GM19035 (cell line): ENCODE data around the gene KLF13.

ENCODE experiments used
- ATAC-seq: cut with Tn5 transposase; IDR thresholded peaks from one replicate; pipeline ENCODE4 v1.9.1; 2021; ENCODE audit not compliant: unreplicated experiment

The KLF13 gene

DNA sequence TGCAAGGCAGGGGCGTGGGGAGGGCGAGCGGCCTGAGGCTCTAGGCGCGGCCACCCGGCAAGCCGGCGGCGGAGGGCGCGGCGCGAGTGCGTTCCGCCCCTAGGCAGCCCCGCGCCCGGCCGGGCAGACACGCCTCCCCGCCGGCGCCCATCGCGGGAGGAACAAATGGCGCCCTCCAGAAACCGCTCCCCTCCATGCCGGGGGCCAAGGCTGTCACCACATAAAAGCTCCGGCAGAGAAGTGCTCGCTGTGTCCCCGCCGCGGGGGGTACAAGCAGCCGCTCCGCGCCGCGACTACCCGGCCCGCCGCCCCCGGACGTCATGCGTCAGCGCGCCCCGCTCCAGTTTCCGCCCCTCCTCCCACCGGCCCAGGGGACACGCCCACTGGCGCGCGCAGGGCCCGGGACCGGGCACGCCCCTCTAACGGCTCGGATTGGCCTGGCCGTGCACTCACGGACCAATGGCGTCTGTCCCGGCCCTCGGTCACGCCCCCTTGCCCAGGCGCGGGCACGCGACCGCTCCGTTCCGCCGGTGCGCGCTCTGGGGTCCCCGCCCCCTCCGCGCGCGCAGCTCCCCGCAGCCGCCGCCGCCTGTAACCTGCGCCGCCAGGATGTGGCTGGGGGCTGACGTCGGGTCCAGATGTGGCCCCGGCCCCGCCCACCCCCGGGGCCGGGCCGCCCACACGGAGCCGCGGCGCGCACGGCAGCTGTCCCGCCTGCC is at the start of gene KLF13:
Gene KLF13 (plus strand): TSS at position 680 of the 719 bp plus-strand sequence. CDS start 378 bp downstream, outside the sequence.
- peak; percentile 60 for ATAC-seq

GRCh38 chr15:31277335-31278060 is 49.1 kb upstream of the KLF13 start:
- no peak for ATAC-seq

GRCh38 chr15:31278061-31278445 is 48.6 kb upstream of the KLF13 start:
- no peak for ATAC-seq

DNA sequence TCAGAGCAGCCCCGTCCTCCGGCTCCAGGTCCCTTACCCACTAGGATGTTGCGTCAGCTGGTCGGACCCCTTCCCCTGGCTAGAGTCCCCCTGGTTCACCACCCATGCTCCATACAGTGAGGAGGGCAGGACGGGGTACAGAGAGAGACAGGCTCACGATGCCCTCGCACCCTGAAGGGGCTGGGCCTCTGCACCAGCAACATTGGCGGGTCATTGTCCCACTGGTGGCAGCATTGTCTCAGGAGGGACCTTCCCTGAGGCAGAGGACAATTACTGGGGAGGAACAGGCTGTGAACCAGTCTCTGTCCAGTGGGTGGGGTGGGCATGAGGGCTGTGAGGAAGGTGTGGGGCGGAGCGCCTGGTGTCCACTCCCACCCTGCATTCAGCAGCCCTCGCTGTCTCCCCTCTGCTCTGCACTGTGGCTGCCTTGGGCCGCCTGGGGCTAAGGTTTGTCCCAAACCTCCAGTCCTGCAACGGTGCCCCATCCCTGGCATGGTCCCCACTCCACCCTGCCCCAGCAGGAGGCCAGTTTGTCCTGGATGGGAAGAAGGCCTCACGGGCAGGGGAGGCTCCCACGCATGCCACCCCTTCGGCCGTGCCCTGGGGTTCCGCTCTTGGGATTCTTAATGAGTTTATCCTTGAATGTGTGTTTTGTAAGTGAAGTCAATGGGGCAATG is 48.0 kb upstream of the KLF13 start:
- ATAC-seq = no peak

- ATAC-seq = no peak
Measured at GRCh38 chr15:31279221-31280045, 47.2 kb upstream of the KLF13 start.

GRCh38 chr15:31280046-31280830 is 46.4 kb upstream of the KLF13 start:
- no peak for ATAC-seq

DNA sequence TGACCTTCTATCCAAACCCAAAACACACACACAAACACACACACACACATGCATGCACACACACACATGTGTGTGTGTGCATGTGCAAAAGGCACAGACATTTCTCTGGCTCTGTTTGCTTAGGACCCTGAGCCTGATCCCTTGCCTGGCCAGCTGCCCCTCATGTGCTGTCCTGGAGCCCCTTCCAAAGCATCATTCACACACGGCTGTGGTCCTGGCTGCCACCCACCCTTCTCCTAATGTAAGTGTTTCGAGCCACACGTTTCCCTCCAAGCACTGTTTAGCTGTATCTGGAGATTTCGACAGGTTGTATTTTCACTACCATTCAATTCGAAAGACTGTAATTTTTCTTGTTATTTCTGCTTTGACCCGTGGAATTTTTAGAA is 45.8 kb upstream of the KLF13 start:
- no peak for ATAC-seq

- ATAC-seq = no peak
Measured at GRCh38 chr15:31283043-31283442, 43.6 kb upstream of the KLF13 start.

- ATAC-seq = peak; percentile 64
Measured at GRCh38 chr15:31285772-31286261, 40.8 kb upstream of the KLF13 start.

DNA sequence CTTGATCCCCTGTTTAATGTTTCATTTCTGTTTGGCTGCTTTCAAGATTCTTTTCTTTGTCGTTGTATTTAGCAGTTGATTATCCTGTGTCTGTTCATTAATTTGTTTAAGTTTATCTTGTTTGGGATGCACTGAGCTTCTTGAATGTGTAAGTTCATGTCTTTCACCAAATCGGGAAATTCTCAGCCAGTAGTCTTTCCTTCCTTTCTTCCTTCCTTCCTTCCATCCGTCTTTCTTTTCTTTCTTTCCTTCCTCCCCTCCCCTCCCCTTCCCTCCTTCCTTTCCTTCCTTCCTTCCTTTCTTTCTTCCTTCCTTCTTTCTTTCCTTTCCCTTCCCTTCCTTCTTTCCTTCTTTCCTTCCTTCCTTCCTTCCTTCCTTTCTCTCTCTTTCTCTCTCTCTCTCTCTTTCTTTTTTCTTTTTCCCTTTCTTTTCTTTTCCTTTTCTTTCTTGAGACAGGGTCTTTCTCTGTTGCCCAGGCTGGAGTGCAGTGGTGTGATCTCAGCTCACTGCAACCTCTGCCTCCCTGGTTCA is 35.5 kb upstream of the KLF13 start:
- no peak for ATAC-seq

DNA sequence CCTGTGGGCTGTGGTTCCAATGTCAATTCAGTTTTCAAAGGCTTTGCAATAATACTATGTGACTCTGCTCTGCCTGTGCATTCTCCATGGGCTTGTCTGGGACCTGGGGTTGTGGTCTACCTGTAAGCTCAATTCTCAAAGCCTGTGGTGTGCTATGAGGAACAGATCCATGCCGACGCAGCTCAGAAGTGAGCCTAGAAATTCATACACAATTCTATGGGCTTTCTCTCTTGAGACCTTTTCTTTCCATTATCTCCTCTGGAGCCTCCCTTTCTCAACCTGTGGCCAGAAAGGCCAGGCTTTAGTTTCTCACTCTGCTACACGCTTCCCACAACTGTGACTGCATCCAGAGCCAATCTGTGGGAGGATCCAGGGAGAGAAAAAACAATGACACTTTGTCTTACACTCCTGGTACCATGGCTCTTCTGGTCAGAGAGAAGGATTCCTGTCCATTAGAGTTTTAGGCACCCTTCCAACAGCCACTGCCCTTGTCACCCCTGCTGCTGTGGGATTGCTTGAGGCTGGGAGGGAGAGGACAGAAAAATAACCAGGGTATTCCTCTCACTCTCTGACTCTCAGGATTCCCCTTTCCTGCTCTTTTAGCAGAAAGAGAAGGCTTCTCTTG is 34.1 kb upstream of the KLF13 start:
- no peak for ATAC-seq

DNA sequence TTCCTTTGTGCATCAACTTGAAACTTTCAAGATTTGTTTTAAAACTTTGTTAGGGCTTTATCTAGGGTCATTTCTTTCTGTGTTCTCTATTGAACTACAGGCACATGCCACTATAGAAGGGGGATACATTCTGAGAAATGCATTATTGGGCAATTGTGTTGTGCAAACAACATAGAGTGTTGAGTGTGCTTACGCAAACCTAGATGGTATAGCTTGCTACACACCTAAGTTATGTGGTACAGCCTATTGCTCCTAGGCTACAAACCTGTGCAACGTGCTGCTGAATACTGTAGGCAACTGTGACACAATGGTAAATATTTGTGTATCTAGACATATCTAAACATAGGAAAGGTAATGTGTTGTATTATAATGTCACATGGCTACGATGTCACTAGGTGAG is 33.0 kb upstream of the KLF13 start:
- ATAC-seq = no peak

- ATAC-seq = no peak
Measured at GRCh38 chr15:31294067-31294466, 32.6 kb upstream of the KLF13 start.

DNA sequence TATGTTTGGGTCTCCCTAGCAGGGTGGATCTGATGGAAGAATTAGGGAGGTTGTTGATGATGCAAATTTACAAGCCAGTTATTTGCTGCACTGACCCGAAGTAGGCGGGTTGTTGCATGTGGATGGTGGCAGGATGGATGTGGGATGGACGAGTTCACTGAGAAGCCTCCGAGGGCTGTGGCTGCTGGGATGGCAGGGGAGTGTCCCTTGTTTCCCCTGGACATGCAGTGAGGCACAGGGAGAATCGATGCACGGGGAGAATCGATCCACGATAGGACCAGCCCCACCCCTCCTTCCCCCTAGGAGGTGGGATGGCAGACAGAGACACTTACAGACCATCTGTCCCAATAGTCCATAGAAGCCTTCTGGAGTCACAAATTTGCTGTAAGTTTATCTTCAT is 31.0 kb upstream of the KLF13 start:
- ATAC-seq = no peak

DNA sequence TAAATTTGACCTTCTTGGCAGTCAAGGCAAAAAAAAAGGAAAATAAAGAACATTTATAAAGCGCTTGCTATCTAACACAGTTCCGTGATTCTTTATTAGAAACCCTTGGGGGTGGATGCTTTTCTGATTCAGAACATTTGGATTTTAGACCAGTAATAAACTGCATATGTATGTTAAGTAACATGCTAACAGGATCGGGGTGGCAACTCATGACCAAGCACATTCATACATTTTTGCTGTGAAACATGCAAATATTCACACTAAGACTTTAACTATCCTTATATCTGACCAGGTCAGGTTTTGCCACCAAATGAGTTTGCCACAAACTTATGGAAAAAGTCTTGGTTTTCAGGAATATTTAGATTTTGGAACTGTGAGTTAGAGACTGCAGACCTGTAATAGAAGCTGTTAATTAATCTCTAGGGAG is 30.4 kb upstream of the KLF13 start:
- no peak for ATAC-seq

DNA sequence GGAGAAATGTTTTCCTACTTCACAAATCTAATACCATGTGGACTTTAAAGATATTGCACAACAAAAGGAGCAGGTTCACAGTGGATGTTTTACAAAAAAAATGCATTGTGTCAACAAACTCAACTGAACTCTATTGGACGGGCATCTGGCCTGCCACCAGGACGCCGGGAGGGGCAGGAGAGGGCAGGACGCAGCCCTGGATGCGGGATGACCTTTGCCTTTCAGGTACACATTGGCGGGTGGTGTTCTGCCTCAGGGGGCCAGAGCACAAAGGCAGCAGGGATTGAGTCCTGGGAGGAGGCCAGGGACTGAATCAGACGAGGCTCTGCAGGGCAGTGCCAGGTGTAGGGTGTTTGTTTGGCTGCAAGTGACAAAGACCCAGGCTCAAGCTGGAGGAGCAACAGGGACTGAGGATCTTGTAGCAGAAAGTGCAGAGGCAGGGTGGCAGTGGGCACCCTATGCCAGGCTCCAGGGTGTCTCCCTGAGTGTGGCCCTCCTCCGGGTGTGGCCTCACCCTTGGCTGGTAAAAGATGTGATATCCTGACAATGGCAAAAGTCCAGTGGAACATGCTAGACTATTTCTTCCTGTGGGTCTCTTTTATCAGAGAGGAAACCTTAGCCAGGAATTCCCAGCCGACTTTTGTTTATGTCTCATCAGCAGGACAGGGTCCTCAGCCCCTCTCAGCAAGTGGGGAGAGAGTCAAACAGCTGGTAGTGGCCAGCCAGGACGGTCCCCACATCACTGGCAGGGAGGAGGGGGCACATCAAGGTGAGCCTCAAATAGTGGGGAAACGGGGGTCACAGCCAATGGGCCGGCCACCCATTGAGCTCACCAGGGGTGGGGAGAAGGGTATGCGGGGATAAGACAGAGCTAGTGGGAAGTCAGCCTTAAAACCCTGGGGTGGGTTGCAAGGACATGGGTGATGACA is 29.7 kb upstream of the KLF13 start:
- ATAC-seq = no peak

- ATAC-seq = no peak
Measured at GRCh38 chr15:31297575-31298456, 28.8 kb upstream of the KLF13 start.
